Right renal cortex interstitium (tissue), 3 donors: ENCODE results near the gene PRICKLE4. TPM values are rescaled to one million over a fixed set of nuclear protein-coding genes. Genes with fewer than 3 reads are reported as not detected.
"Not testable (repeated sequence)": the region's sequence is repeated elsewhere in the genome, so short reads cannot be mapped to it uniquely, and the experiment has no call there.

Source experiments
- DNase-seq, 3 donors: peaks; one replicate each; pipeline ENCODE4 v3.0.0-alpha.2; 2013; ENCODE audit warnings: low read depth in 3 of 3, low spot score in 2 of 3
- polyA plus RNA-seq, 3 donors: library from polyadenylated mRNA; unstranded; fragments of 120-200 nt; gene quantifications; one replicate each; pipeline ENCODE4 v1.2.1, GENCODE V29; 2013; ENCODE audit not compliant: insufficient read length in 3 of 3

The PRICKLE4 gene
- polyA plus RNA-seq, 3 donors = 2.4 to 5.4 (median 4.3) TPM

GRCh38 chr6:41790045-41790444, 9.5 kb downstream of the PRICKLE4 start:
- DNase-seq = no peak

GRCh38 chr6:41791305-41791704, 10.7 kb downstream of the PRICKLE4 start:
- no peak for DNase-seq

- DNase-seq = no peak
Observed at GRCh38 chr6:41791984-41792383, 11.4 kb downstream of the PRICKLE4 start.

GRCh38 chr6:41796474-41796873, 15.9 kb downstream of the PRICKLE4 start:
- DNase-seq = no peak

- no peak for DNase-seq
Observed at GRCh38 chr6:41798901-41799558, 18.4 kb downstream of the PRICKLE4 start.

GRCh38 chr6:41799559-41799911, 19.0 kb downstream of the PRICKLE4 start:
- DNase-seq = no peak

GRCh38 chr6:41801380-41801779, 20.8 kb downstream of the PRICKLE4 start:
- DNase-seq = no peak

GRCh38 chr6:41805830-41806774, 25.5 kb downstream of the PRICKLE4 start:
- no peak for DNase-seq

- DNase-seq = no peak
Observed at GRCh38 chr6:41811095-41811494, 30.5 kb downstream of the PRICKLE4 start.

- not testable (repeated sequence) for DNase-seq
Observed at GRCh38 chr6:41811946-41812345, 31.4 kb downstream of the PRICKLE4 start.

- DNase-seq = no peak
Observed at GRCh38 chr6:41813469-41813868, 32.9 kb downstream of the PRICKLE4 start.

GRCh38 chr6:41813956-41814355, 33.4 kb downstream of the PRICKLE4 start:
- DNase-seq = no peak

GRCh38 chr6:41814629-41815028, 34.0 kb downstream of the PRICKLE4 start:
- no peak for DNase-seq

- DNase-seq = no peak
Observed at GRCh38 chr6:41815587-41815986, 35.0 kb downstream of the PRICKLE4 start.

- no peak for DNase-seq
Observed at GRCh38 chr6:41818271-41819054, 37.9 kb downstream of the PRICKLE4 start.

- DNase-seq = no peak
Observed at GRCh38 chr6:41821266-41821665, 40.7 kb downstream of the PRICKLE4 start.

GRCh38 chr6:41822021-41822420, 41.4 kb downstream of the PRICKLE4 start:
- no peak for DNase-seq

- no peak for DNase-seq
Observed at GRCh38 chr6:41823178-41823577, 42.6 kb downstream of the PRICKLE4 start.

- no peak for DNase-seq
Observed at GRCh38 chr6:41824571-41825569, 44.3 kb downstream of the PRICKLE4 start.
